ENCODE data around the gene MICAL2.

Gene MICAL2

DNA sequence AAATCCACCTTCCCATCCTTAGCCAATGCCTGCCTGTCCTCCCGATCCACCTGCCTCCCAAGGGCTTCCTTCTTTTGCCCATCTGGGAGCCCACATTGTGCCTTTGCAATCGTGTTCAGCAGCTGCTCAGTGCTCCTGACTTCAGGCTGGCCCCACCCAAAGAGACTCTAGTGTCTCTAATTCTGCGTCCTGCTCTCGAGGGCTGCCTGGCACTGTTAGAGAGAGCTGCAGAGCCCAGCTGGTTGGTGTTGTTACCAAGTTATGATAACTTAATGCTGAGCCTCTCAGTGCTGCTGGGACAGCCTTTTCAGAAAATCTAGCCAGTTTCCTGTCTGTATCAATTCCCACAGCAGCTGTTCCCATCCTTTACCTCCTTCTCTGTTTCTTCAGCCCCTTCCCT is 69.1 kb downstream of the MICAL2 start:
- TF ChIP-seq, protein P1, sequence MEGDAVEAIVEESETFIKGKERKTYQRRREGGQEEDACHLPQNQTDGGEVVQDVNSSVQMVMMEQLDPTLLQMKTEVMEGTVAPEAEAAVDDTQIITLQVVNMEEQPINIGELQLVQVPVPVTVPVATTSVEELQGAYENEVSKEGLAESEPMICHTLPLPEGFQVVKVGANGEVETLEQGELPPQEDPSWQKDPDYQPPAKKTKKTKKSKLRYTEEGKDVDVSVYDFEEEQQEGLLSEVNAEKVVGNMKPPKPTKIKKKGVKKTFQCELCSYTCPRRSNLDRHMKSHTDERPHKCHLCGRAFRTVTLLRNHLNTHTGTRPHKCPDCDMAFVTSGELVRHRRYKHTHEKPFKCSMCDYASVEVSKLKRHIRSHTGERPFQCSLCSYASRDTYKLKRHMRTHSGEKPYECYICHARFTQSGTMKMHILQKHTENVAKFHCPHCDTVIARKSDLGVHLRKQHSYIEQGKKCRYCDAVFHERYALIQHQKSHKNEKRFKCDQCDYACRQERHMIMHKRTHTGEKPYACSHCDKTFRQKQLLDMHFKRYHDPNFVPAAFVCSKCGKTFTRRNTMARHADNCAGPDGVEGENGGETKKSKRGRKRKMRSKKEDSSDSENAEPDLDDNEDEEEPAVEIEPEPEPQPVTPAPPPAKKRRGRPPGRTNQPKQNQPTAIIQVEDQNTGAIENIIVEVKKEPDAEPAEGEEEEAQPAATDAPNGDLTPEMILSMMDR (IDR thresholded peaks at IDR 0.05; ENCODE audit: extremely low read depth, insufficient read depth, missing control alignments) = no peak
- in situ Hi-C loops (cut with MboI; ENCODE audit: low pct_unique_long_range_greater_than_20kb, low sequenced_read_pairs, unreplicated experiment) = no loop called here
- DNase-seq (ENCODE audit: low spot score) = no peak

DNA sequence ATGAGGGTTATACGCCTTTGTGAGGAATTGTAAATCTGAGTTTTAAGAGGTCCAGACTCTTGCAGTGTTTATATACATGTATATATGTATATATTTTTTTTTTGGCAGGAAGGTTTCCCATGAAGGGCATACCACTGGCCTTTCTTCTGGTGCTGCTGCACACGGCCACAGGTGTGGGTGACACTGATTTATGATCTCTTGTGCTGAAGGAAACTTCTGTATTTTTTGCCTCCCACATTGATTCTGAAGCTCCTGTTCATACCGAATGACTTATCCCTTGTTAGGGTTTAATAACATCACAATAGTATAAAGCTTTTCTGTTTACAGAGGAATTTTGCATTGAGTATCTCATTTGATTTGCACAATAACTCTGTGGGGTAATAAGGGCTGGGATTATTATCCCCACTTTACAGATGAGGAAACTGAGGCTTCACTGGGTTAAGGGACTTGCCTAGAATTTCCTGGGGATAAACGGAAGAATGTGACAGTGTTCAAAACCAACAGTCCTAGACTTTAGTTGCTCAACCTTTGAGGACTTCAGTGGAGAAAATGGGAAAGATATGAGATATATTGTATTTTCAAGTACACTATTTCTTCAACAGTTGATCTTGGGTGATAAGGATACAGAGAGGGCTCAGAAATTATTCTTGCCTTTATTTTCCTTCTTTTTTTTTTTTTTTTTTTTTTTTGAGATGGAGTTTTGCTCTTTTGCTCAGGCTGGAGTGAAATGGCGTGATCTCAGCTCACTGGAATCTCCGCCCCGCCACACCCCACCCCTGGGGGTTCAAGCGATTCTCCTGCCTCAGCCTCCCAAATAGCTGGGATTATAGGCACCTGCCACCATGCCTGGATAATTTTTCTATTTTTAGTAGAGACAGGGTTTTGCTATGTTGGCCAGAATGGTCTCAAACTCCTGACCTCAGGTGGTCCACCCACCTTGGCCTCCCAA is 70.1 kb downstream of the MICAL2 start:
- no peak for DNase-seq (ENCODE audit: low spot score)
- in situ Hi-C loops (cut with MboI; ENCODE audit: low pct_unique_long_range_greater_than_20kb, low sequenced_read_pairs, unreplicated experiment) = no loop called here
- TF ChIP-seq, protein P1 (IDR thresholded peaks at IDR 0.05; ENCODE audit: extremely low read depth, insufficient read depth, missing control alignments) = no peak

DNA sequence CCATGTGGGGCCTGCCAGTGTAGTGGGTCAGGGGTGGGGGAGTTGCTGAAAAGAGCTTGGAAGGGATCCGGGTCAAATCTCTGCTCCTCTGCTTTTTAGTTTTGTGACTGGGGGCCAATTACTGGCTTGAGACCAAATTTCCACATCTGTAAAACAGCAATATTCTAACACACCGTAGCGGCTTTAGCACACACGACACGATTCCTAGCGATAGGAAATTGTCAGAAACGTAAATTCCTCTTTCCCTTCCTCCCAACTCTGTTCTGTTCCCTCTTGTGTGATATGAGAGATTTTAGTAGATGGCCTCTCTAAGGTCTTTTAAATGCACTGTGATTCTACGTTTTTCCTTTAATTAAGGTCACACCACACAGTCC is 71.9 kb downstream of the MICAL2 start:
- no peak for DNase-seq (ENCODE audit: low spot score)
- TF ChIP-seq, protein P1 (IDR thresholded peaks at IDR 0.05; ENCODE audit: extremely low read depth, insufficient read depth, missing control alignments) = no peak
- in situ Hi-C loops (cut with MboI; ENCODE audit: low pct_unique_long_range_greater_than_20kb, low sequenced_read_pairs, unreplicated experiment) = no loop called here

DNA sequence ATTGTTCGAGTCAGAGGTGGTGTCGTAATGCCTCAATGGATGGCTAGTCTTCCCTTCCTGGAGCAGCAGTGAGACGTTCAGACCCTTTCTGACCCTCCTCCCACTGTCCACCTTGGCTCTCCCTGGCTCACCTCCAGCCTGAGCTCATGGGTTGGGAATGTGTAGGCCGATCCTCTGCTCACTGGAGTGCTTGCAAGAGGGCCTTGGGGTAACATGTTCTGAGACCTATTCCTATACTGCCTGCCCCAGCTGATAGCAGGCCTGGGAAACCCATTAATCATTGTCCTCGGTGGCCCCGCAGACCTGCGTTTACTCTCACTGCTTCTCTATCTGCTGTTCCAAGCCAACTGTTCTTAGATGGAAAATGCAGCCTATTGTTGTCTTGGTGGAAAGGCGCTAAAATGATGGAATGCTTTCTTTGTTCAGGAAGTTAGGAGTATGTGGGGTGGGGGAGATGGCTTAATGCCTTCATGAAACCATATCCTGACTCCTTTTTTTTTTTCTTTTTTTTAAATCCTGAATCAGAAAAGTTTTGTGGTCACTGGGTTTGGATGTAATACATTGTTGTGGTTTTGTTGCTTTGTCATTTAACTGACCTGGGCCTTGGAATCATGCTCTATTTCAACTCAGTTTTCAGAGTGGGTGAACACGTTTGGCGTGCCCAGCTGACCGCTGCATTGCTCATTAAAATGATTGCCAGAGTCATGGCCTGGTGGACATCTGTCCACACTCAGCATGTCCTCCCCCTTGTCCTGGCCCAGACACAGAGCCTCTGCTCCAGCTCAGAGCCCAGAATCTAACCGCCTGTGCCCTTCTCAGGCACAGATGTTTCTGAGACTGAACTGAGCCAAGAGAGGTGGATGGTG is 72.5 kb downstream of the MICAL2 start:
- in situ Hi-C loops (cut with MboI; ENCODE audit: low pct_unique_long_range_greater_than_20kb, low sequenced_read_pairs, unreplicated experiment) = no loop called here
- TF ChIP-seq, protein P1 (IDR thresholded peaks at IDR 0.05; ENCODE audit: extremely low read depth, insufficient read depth, missing control alignments) = no peak
- DNase-seq (ENCODE audit: low spot score) = no peak

DNA sequence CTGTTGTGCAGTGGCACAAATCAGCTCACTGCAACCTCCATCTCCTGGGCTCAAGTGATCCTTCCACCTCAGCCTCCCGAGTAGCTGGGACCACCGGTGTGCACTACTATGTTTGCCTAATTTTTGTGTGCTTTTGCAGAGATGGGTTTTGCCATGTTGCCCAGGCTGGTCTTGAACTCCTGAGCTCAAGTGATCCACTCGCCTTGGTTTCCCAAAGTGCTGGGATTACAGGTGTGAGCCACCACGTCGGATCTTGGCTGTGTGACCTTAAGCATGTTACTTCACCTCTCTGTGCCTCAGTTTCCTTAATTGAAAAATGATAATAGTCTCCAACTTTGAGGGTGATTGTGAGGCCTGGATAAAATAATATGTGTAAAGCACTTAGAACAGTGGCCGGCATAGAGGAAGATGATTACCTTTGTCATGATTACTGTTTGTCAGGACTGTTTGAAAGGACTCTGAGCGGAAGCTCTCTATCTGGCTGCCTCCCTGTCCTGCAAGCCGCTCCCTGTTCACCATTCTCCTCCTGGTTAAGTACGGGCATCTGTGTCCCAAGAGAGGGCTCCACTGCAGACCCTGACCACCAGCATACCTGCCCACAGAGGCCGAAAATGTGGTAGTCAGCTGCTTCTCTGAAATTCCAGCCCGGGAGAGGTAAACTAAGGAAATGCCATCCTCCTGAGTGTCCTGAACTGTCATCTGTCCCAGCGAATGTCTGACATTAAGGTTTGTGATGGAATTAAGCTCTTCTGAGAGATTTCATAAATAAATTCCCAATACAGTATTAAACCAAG is 73.6 kb downstream of the MICAL2 start:
- no peak for DNase-seq (ENCODE audit: low spot score)
- TF ChIP-seq, protein P1 (IDR thresholded peaks at IDR 0.05; ENCODE audit: extremely low read depth, insufficient read depth, missing control alignments) = no peak
- in situ Hi-C loops (cut with MboI; ENCODE audit: low pct_unique_long_range_greater_than_20kb, low sequenced_read_pairs, unreplicated experiment) = no loop called here

DNA sequence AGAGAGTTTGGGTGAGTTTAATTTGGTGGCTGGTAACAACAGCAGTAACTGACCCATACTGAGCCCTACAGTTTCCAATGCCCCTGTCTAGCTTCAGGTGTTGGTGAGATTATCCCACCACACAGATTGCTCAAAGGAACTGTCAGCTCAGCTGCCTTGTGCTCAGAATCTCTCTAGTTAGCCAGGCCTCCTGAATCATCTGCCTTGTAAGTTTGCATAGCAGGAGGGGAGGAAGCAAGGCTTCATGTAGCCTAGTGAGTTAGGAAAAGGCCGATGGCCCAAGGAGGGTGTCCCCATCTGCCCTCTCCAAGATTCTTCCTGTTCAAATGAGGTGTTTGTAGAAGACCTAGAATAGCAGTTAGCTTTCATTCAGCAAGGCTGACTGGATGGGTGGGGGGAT is 74.3 kb downstream of the MICAL2 start:
- DNase-seq (ENCODE audit: low spot score) = no peak
- in situ Hi-C loops (cut with MboI; ENCODE audit: low pct_unique_long_range_greater_than_20kb, low sequenced_read_pairs, unreplicated experiment) = no loop called here
- TF ChIP-seq, protein P1 (IDR thresholded peaks at IDR 0.05; ENCODE audit: extremely low read depth, insufficient read depth, missing control alignments) = no peak

All from GM13977 (cell line).